Right ventricle myocardium inferior (tissue), 1 donor: ENCODE measurements around the gene RABGAP1L. TPM values are rescaled to one million over a fixed set of nuclear protein-coding genes. Genes with fewer than 3 reads are reported as not detected.
A peak's percentile ranks its signal among the peaks of the same experiment; 100 is the strongest.

Experiments
- ATAC-seq: fragments of 200-7000 bp; cut with Tn5 transposase; one replicate; pipeline ENCODE4 v1.9.1; 2020; ENCODE audit warnings: mild to moderate bottlenecking, moderate library complexity
- DNase-seq: peaks from one replicate; pipeline ENCODE4 v3.0.0; 2021; ENCODE audit errors: missing footprints
- intact Hi-C: fragments of 100-400 bp; cut with DNase I; formaldehyde crosslinking; loops from one replicate; pipeline ENCODE4 v1.11.0; 2022
- total RNA-seq: library from RNA; stranded (reverse); fragmentation: NEBNext Ultra II Directional; extraction: Animal tissue kit (Norgen Biotek cat#: 25700); gene quantifications from one replicate; pipeline ENCODE4 v1.2.1, GENCODE V29; 2021
- donor health status: DM: no; HTN: yes; CAD: no; lungs with severe emphysema.

The RABGAP1L gene
- total RNA-seq, 1 donor from 2014 or later: 61.4 TPM

DNA sequence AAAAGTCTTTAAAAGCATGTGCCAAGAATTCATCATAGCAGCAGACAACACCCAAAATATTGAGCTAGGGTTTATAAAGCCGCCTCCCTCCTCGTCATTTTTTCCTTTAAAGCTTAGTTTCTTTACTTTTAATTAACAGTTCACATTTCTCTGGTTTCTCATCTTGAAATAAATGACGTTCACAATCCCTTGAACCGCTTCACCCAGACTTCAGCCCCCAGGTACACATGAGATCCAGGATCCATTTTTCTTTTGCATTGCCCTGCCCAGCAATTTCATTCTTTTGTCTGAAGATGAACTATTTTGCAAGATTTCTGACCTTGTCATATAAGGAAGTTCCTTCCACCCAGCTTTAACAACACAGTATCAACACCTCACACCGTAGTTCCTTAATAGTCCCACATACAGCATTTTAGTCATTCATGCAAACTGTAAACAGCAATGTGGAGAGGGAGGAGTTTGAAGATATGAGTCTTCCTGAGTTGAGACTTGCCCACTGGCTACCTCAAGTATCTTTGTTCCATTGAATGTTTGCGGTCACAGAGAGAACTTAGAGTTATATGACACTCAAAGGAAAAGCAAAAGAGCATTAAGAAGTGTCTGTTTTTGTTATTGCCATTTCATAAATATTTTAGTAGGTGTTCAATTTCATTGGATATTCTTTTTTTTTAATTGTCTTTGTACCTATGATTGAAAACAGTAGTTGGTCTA lies 805.1 kb downstream of the RABGAP1L start:
- ATAC-seq (peak; percentile 62), DNase-seq (no peak)
- intact Hi-C loops: no loop called here

DNA sequence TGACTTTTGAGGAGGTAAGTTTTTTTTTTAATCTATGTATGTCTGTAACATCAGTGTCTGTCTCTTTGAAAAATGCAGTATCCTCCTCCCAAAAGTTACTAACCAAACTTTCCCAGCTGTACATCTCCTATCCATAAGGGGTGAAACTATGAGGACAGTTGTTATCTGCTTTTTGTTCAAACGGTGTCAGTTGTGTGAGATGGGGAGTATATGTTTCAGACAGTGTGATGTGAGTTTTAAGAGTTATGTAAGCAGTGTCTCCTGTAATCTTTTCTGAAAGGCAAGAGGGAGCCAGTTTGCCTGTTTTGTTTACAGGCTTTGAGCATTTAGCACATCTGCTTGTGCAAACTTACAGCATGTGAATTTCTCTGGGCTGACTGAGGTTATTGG lies 805.6 kb downstream of the RABGAP1L start:
- intact Hi-C loops: no loop called here
- ATAC-seq (peak; percentile 43), DNase-seq (no peak)

DNA sequence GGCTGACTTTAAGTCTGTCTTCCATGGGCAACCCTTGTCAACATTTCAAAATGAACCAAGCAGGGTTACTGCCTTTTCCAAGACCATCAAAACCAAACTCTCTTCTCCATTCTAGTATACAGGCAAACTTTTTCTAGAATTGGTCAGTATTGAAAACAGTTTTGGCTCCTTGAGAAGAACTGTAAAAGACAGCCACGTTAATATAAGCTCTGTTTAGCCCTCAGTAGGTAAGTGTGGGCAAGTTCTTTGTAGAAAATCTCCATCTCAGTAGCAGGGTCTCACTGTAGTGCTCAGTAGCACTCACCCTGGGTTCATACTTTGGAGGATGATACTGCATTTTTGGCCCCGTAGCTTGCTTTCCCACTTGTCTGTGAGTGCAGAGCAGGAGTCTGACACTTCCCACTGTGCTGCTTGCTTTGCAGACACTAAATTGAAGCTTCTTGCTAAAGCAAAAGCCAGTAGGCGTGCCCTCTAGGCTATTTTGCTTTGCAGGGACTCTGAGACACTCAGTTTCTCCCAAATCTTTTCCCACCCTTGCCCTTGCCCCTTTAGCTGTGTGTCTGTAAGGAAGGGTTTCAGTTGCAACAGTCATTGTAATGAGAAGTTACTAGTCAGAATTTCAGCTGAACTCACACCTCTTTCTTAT lies 806.2 kb downstream of the RABGAP1L start:
- DNase-seq (no peak), ATAC-seq (peak; percentile 65)
- intact Hi-C loops: no loop called here

DNA sequence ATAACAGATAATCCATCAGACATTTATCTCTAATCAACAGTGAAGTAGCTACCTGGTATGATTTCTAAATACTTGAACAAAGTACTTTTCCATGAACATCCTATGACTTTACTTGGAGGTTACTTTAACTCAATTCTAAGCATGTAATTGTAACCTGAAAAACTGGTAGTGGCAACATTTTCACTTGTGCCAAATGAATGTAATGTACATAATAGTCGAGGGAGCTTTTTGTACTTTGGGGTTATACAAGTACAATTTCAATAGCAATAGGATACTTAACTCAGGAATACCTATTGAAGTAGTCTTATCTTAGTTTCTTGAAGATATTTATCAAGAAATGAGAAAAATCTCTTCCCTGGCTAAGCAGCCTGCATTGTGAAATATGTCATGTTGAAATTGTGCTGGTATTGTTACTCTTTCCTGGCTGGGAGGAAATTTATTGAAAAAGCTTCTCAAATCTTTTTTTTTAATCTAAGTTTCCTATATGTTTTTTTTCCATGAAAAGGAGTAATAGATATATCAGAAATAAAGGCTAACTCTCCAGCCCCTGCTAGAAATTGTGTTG lies 806.8 kb downstream of the RABGAP1L start:
- DNase-seq: no peak
- ATAC-seq: no peak
- intact Hi-C loops: no loop called here

DNA sequence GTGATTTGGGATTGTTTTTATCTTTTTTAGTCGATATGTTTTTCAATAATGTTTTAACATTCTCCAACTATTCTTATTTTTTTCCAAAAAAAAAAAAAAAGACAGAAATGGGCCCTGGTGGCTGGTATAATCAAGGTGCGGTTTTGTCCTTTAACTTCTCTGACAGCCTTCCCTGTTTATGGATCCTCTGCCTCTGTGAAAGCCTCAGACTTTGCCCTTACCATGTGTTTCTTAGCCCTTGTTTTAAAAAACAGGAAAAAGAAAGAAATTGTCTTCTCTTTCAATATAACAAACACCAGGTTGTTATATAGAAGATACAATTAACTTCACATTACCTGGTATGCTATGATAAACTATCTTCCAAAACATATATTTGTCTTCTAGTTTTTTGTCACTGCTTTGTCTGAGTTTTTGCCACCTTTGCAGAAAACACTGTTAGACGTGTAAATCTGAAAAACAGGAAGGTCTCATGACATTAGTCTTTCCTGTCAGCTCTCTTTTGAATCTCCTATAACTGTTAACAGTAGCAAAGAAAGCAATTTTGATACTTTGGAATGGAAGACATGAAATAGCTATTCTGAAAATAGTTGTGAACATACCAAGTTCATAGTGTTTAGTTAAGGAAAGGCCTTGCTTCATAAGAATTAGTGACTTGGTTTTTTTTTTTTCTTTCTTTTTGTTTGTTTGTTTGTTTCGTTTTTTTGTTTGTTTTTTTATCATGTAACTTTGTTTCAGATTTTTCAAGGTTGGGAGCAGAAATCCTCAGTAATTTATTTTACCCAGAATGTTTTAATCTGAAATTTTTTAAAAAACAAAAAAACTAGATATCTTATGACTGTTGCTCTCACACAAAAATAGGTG lies 808.8 kb downstream of the RABGAP1L start:
- DNase-seq (no peak), ATAC-seq (no peak)
- intact Hi-C loops: no loop called here

DNA sequence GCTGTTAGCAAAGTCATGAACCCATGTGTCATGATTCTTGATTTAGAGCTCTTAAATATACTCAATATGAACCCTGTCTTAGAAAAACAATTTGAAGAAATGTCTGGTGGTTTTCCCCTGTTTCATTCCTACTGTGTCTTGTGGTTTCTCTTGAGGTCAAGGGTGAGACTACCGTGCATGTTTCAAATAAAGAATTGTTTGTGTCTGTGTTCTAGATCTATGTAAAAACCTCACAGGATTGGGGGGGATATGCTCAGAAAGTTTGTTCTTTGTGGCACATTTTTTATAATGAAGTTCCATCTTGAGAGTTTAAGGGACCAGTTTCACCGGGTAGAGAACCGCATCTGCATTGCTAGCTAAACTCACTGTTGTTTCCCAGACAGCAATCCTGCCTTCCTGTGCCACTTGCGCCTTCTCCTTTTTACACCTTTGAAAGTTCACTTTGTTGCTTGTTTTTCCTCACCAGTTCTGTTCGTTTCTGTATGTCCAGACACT lies 809.5 kb downstream of the RABGAP1L start:
- ATAC-seq (no peak), DNase-seq (no peak)
- intact Hi-C loops: no loop called here

DNA sequence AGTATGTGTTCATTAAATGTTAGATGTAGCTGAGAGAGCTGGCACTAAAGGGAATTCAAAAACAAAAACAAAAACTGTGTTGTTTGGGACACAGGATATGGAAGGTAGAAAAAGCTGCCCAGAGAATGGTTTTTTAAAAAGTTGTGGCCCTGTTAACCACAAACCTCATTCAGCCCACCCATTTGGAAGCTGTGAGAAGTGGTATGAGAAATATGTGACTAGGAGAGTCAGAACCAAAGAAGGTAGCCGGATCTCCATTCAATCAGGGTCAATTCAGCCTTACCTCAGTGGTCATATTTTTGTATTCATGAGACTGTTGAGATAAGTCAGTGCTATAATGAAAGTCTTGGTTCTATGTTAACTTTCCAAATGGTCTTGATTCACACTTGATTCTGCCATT lies 810.7 kb downstream of the RABGAP1L start:
- intact Hi-C loops: no loop called here
- DNase-seq: no peak

DNA sequence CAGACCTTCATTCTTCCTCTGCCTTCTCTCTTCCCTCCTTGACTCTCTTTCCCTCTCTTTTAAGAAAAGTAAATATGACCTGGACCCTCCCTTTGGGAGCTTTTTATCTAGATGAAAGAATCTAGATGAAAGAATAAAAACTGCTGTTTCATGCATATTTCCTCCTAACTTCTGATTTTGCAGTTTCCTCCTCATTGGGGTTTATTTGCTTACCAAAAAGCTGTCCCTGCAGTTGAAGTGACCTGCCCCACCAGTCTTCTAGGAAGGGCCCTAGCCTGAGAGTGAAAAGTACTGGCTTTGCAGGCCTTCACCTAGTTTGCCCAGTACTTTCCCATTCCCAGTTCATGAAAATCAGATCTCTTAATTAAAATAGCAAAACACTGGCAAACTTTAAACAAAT lies 812.1 kb downstream of the RABGAP1L start:
- intact Hi-C loops: no loop called here

More for the DNA sequence above, 810.7 kb downstream of the RABGAP1L start:
- ATAC-seq: no peak

DNA sequence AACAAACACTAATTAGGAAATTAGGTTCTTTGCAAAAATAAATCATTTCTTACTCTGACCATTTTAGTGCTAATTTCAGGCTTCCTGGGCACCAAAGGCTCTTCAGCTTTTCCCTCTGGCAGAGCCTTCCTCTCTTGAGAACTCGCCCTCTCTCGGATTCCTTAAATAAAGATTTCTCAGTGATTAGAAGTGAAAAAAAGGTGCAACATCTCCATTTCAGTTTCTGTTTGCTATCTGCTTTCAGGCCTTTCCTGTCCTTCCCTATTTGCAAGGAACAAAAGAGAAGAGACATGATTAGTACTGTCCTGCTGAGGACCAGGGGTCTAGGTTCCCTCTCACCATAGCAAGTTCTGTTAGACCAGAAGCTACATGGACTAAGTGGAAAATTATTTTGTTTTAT lies 812.6 kb downstream of the RABGAP1L start:
- no peak for DNase-seq
- intact Hi-C loops: no loop called here
- ATAC-seq: no peak

More for the DNA sequence above, 812.1 kb downstream of the RABGAP1L start:
- DNase-seq: no peak
- no peak for ATAC-seq

DNA sequence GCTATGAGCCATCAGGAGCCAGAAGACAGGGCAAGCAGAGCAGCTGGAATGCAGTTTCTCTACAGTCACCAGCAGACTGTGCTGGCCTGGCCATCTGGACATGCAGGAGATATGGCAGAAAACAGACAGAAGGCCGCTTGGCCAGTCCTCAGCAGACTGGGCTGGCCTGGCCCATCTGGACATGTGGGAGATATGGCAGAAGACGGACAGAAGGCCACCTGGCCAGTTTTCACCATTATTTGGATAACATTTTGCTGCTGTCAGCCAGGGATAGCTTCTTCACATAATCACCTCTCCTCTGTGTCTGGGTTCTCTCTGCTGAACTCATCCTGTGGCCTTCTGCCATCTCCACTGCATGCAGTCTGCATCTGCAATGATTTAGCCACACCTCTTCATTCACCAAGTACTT lies 815.4 kb downstream of the RABGAP1L start:
- peak; percentile 72 for DNase-seq
- ATAC-seq: peak; percentile 87
- intact Hi-C loops: no loop called here

DNA sequence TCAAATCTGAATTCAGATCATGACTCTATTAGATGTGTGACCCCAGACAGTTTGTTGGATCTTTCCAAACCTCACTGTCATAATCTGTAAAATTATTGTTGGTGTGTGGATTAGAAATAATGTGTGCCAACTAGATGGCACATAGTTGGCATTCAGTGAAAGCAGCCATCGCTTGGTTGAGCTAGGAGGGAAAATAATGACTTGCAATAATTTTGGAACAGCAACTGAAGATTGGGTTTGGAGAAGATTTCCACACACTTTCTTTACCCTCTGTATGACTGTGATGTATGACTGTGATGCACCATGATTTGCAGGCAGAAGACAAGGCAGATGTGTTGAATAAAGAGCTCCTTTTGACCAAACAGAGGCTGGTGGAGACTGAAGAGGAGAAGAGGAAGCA lies 816.4 kb downstream of the RABGAP1L start:
- intact Hi-C loops: no loop called here
- ATAC-seq (no peak), DNase-seq (no peak)

DNA sequence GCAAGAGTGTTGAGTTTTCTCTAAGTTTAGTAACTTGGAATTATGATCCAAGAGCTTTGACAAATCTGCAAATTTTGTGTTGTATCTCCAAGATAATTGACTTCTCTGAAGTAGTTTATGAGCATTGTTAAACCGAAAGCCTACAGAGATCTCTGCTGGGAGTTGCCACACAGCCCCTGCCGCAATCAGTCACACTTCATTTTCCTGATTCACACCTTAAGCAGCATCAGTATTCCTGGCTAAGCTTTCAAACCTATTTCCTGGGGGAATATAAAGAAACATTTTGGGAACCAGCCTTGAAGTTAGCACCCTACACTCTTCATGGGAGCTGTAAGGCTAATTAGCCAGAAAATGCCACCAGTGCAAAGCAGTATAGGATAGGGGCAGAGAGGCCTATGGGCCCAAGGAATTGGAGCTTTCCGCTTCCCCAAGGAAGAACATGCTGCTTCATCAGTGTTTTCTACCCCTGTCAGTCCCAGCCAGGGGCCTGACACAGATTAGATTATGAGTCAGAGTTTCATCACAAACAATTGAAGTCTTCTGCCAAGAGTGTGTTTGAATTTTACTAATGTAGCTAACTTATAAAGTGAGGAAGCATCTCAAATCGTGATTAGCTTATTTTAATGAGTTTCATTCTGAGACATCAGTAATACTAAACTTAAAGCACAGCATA lies 817.3 kb downstream of the RABGAP1L start:
- intact Hi-C loops: no loop called here
- ATAC-seq: peak; percentile 71
- no peak for DNase-seq

DNA sequence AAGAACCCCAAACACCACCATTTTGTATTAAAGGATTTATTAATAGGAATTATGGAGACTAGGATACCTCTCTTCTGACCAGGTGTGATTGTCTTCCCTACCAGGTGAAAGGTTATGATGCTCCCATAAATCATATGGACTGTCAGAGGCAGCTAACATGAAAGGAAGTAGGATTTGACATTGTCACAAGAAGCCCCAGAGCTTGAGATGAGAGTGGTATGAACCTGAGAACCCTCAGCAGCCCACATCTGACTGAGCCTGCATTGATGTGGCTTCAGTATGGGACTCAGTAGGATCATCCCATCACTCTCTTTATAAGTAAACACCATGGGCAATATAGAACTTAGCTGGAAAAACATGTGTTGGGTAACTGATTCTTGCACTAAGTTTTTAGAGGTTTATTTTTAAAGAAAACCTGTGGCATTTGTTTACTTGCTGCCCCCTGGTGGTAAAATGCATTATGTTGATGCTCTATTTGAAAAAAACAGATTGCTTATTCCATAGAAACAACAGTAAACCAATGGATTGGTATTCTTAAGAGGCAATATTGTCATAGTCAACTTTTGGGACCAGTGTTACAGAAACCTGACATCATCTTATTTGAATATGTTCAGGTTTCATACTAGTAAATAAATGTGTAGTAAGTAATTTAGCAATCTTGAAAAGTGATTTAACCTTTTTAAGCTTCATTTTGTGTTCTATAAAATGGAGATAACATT lies 823.8 kb downstream of the RABGAP1L start:
- intact Hi-C loops: loop anchor here (2.0 to 10.0 kb wide), 3 partner anchors 98 to 728 kb away; no protein-coding TSS in a partner anchor
- ATAC-seq (no peak), DNase-seq (no peak)

DNA sequence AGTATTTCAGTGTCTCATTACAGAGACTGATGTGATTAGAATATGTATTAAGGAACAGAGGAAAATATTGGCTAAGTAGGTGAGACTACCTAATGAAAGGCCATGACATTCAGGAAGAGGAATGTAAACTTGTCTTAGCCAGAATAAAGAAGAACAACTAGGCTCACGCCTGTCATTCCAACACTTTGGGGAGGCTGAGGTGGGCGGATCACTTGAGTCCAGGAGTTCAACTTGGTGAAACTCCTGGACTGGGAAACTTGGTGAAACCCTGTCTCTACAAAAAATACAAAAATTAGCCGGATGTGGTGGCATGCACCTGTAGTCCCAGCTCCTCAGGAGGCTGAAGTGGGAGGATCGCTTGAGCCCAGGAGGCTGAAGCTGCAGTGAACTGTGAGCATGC lies 825.6 kb downstream of the RABGAP1L start:
- no peak for ATAC-seq
- no peak for DNase-seq
- intact Hi-C loops: loop anchor here (10.0 kb wide), 2 partner anchors 100 to 730 kb away; no protein-coding TSS in a partner anchor

DNA sequence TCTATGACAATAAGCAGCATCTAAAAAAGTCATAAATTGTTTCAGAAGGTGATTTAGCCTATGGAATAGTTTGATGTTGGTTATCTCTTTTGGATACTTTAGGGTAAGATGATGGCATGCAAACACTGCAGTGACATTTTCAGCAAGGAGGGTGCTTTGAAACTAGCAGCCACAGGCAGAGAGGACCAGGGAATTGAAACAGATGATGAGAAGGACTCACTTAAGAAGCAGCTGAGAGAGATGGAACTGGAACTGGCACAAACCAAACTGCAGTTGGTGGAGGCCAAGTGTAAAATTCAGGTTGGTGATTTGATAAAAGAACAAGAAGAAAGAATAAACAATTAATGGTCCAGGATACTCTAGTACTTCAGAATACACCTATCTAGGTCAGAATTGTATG lies 829.2 kb downstream of the RABGAP1L start:
- no peak for ATAC-seq
- DNase-seq: no peak
- intact Hi-C loops: loop anchor here (10.0 kb wide), 2 partner anchors 104 to 734 kb away; no protein-coding TSS in a partner anchor

DNA sequence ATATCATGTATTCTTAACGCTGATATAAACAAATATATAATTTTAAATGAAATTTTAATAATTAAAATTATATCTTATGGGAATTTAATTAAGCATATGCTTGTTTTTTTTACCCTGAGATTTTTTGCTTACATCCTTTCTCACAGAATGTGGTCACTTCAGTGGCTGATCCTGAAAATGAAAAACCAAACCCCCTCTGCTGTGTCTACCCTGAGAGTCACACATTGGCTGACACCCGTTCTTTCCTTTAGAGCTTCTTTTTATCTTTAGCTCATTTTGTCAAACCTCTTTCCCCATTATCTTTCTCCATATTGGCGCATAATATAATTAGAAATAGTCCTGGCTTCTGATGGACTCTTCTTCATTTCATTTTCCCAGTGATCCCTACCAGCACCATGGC lies 829.7 kb downstream of the RABGAP1L start:
- DNase-seq: no peak
- intact Hi-C loops: loop anchor here (10.0 kb wide), 2 partner anchors 104 to 734 kb away; no protein-coding TSS in a partner anchor
- no peak for ATAC-seq

DNA sequence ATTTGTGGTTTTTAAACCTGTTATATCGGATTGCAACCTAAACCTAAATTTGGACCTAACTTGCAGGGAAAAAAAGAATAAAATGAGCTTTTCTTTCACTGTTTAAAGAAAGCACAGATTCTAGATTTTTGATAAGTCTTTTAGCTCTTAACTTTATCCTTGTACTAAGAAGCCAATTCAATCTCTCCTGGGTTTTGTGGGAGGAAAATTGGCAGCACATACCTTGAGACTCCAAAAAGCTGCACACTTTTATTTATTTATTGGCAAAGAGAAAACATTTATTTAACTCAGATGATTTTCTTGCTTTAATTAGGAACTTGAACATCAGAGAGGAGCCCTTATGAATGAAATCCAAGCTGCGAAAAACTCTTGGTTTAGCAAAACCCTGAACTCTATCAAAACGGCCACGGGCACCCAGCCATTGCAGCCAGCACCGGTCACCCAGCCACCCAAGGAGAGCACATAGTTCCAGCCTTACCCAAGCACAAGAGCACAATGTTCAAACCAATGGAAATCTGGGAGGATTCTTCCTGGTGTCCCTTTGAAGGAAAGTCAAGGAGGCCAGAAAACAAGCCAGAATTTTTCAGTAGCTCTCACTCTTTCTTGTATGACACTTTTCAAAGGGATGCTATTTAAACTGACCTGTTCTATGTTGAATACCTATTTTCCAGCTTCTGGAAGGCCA lies 830.4 kb downstream of the RABGAP1L start:
- peak; percentile 64 for ATAC-seq
- DNase-seq: no peak
- intact Hi-C loops: loop anchor here (10.0 kb wide), 2 partner anchors 105 to 735 kb away; no protein-coding TSS in a partner anchor
